Neuronal stem cell (in vitro differentiated cells): ENCODE data around the gene APCDD1.

Experiments
- DNase-seq: peaks from one replicate; pipeline ENCODE4 v3.0.0-alpha.2; 2013; ENCODE audit warnings: low spot score
- H2AFZ ChIP-seq: one replicate; pipeline ENCODE4 v1.6.1; 2013; ENCODE audit warnings: mild to moderate bottlenecking, low read length, inconsistent platforms
- H2AK5ac ChIP-seq: 2 replicates; pipeline ENCODE4 v1.6.1; 2013; ENCODE audit warnings: low read depth, mild to moderate bottlenecking, inconsistent platforms, low read length, moderate library complexity, mixed read lengths
- H2BK120ac ChIP-seq: 2 replicates; pipeline ENCODE4 v1.6.1; 2013; ENCODE audit warnings: low read depth, mild to moderate bottlenecking, inconsistent platforms, low read length, moderate library complexity, mixed read lengths
- H2BK12ac ChIP-seq: one replicate; pipeline ENCODE4 v1.6.1; 2013; ENCODE audit warnings: low read length, inconsistent platforms
- H2BK15ac ChIP-seq: 2 replicates; pipeline ENCODE4 v1.6.1; 2013; ENCODE audit warnings: mild to moderate bottlenecking, low read length, inconsistent platforms, mixed read lengths
- H2BK5ac ChIP-seq: one replicate; pipeline ENCODE4 v1.6.1; 2013; ENCODE audit warnings: inconsistent platforms, mild to moderate bottlenecking, low read length, moderate library complexity
- H3K14ac ChIP-seq: one replicate; pipeline ENCODE4 v1.6.1; 2013; ENCODE audit warnings: low read length, inconsistent platforms
- H3K18ac ChIP-seq: 2 replicates; pipeline ENCODE4 v1.6.1; 2013; ENCODE audit warnings: low read length, inconsistent platforms
- H3K23ac ChIP-seq: 2 replicates; pipeline ENCODE4 v1.6.1; 2013; ENCODE audit warnings: low read depth, mild to moderate bottlenecking, mixed read lengths, low read length, inconsistent platforms; ENCODE audit not compliant: poor library complexity
- H3K27ac ChIP-seq: replicated peaks from 3 replicates; pipeline ENCODE4 v1.5.1; 2013; ENCODE audit warnings: low read length, inconsistent platforms
- H3K27me3 ChIP-seq, 3 experiments: 2 replicates each; pipeline ENCODE4 v1.6.1; 2013; ENCODE audit warnings: low read length in 3 of 3, mild to moderate bottlenecking in 2 of 3, inconsistent platforms in 1 of 3, low read depth in 1 of 3, mixed read lengths in 1 of 3, moderate library complexity in 1 of 3; ENCODE audit not compliant: control insufficient read depth in 3 of 3, insufficient read depth in 3 of 3
- H3K36me3 ChIP-seq, 2 donors: replicated peaks in 1 of 2; 2 replicates each; pipeline ENCODE4 v1.6.1; 2013; ENCODE audit warnings: low read length in 2 of 2; ENCODE audit not compliant: control insufficient read depth in 2 of 2, insufficient read depth in 2 of 2
- H3K4ac ChIP-seq: 2 replicates; pipeline ENCODE4 v1.6.1; 2013; ENCODE audit warnings: inconsistent platforms, mild to moderate bottlenecking, low read length, moderate library complexity
- H3K4me1 ChIP-seq, 2 donors: 1 replicate in 1 of 2; 2 replicates in 1 of 2; pipeline ENCODE4 v1.6.1; 2013; ENCODE audit warnings: low read length in 2 of 2, low read depth in 1 of 2; ENCODE audit not compliant: control insufficient read depth in 2 of 2, insufficient read depth in 1 of 2
- H3K4me2 ChIP-seq: one replicate; pipeline ENCODE4 v1.6.1; 2013; ENCODE audit warnings: mild to moderate bottlenecking, low read length, inconsistent platforms; ENCODE audit not compliant: insufficient read depth, poor library complexity, severe bottlenecking
- H3K4me3 ChIP-seq, 2 donors: 2 replicates each; pipeline ENCODE4 v1.5.1; 2013; ENCODE audit warnings: low read length in 2 of 2, mild to moderate bottlenecking in 2 of 2, inconsistent platforms in 1 of 2, moderate library complexity in 1 of 2
- H3K79me1 ChIP-seq: one replicate; pipeline ENCODE4 v1.6.1; 2013; ENCODE audit warnings: low read depth, mild to moderate bottlenecking, inconsistent platforms, low read length, moderate library complexity
- H3K9ac ChIP-seq: one replicate; pipeline ENCODE4 v1.6.1; 2013; ENCODE audit warnings: mild to moderate bottlenecking, low read depth, low read length, inconsistent platforms; ENCODE audit not compliant: poor library complexity
- H3K9me3 ChIP-seq, 2 donors: replicated peaks in 1 of 2; 2 replicates each; pipeline versions ENCODE3 to v1.6.1; 2013; ENCODE audit warnings: low read length in 2 of 2, mild to moderate bottlenecking in 2 of 2, inconsistent platforms in 1 of 2, low read depth in 1 of 2, mixed read lengths in 1 of 2, moderate library complexity in 1 of 2; ENCODE audit not compliant: control insufficient read depth in 2 of 2, insufficient read depth in 1 of 2
- H4K8ac ChIP-seq: one replicate; pipeline ENCODE4 v1.6.1; 2013; ENCODE audit warnings: low read depth, mild to moderate bottlenecking, inconsistent platforms, low read length, moderate library complexity
- H4K91ac ChIP-seq: one replicate; pipeline ENCODE4 v1.6.1; 2013; ENCODE audit warnings: low read length, low read depth, mild to moderate bottlenecking, inconsistent platforms; ENCODE audit not compliant: poor library complexity
- WGBS, 2 donors: extraction: QIAGEN DNeasy Blood & Tissue Kit; methylation state at CpG; one replicate each; pipeline ENCODE4 v1.1.7; 2013; ENCODE audit warnings: missing lambda C conversion rate in 2 of 2, mixed read lengths in 1 of 2; ENCODE audit not compliant: insufficient read length in 2 of 2, insufficient replicate concordance in 1 of 2; ENCODE audit errors: extremely low coverage in 2 of 2; 5-methylcytosine and 5-hydroxymethylcytosine counted together

Gene APCDD1

GRCh38 chr18:10486362-10486761 lies 31.9 kb downstream of the APCDD1 start:
- Histone ChIP-seq H3K23ac (no peak overlapping the region), H4K91ac (no peak overlapping the region), H2BK12ac (no peak overlapping the region), H3K27me3 (no peaks in the 10 kb centered on the region), H2BK120ac (no peak overlapping the region), H2AK5ac (no peak overlapping the region), H3K9ac (peak overlapping the region; percentile 5), H3K4me2 (no peak overlapping the region), H3K4ac (no peak overlapping the region), H3K9me3 (no peaks in the 10 kb centered on the region), H4K8ac (no peak overlapping the region), H3K36me3 (peaks cover 0 to 3% of the 10 kb centered on the region in 2 donors), H3K18ac (no peak overlapping the region), H3K4me1 (peaks cover 0 to 4% of the 10 kb centered on the region in 2 donors), H3K79me1 (no peaks in the 10 kb centered on the region), H2BK15ac (no peak overlapping the region), H3K4me3 (no peak overlapping the region), H2AFZ (no peak overlapping the region), H3K14ac (no peak overlapping the region), H2BK5ac (no peak overlapping the region), H3K27ac (no peak overlapping the region)
- no peak for DNase-seq
- no CpG with 5 or more reads among the region's 3 CpGs for WGBS, 2 donors

GRCh38 chr18:10487154-10487553 lies 32.7 kb downstream of the APCDD1 start:
- WGBS, 2 donors = no CpG with 5 or more reads among the region's 6 CpGs
- Histone ChIP-seq H3K27me3 (no peaks in the 10 kb centered on the region), H3K14ac (no peak overlapping the region), H3K9ac (no peak overlapping the region), H2BK5ac (no peak overlapping the region), H4K91ac (no peak overlapping the region), H2BK12ac (no peak overlapping the region), H2BK15ac (no peak overlapping the region), H2AK5ac (no peak overlapping the region), H4K8ac (no peak overlapping the region), H3K4me2 (no peak overlapping the region), H3K4me3 (no peak overlapping the region), H3K36me3 (peaks cover 0 to 3% of the 10 kb centered on the region in 2 donors), H3K18ac (no peak overlapping the region), H3K4me1 (peaks cover 0 to 2% of the 10 kb centered on the region in 2 donors), H2BK120ac (no peak overlapping the region), H3K79me1 (no peaks in the 10 kb centered on the region), H3K9me3 (no peaks in the 10 kb centered on the region), H3K27ac (no peak overlapping the region), H3K4ac (no peak overlapping the region), H2AFZ (no peak overlapping the region), H3K23ac (no peak overlapping the region)
- no peak for DNase-seq

- no peak overlapping the region for H3K18ac ChIP-seq
- no peak overlapping the region for H2BK120ac ChIP-seq
- WGBS, 2 donors = no CpG with 5 or more reads among the region's 4 CpGs
- no peak overlapping the region for H3K9ac ChIP-seq
- H4K91ac ChIP-seq = no peak overlapping the region
- no peak overlapping the region for H2AFZ ChIP-seq
- no peaks in the 10 kb centered on the region for H3K79me1 ChIP-seq
- no peak overlapping the region for H3K14ac ChIP-seq
- H3K36me3 ChIP-seq = peaks cover 0 to 3% of the 10 kb centered on the region in 2 donors
- H3K9me3 ChIP-seq = no peaks in the 10 kb centered on the region
- no peak overlapping the region for H2BK15ac ChIP-seq
- H3K4me3 ChIP-seq = no peak overlapping the region
- peaks cover 0 to 2% of the 10 kb centered on the region in 2 donors for H3K4me1 ChIP-seq
- no peak overlapping the region for H3K27ac ChIP-seq
- DNase-seq = no peak
- no peak overlapping the region for H2BK5ac ChIP-seq
- no peak overlapping the region for H3K4ac ChIP-seq
- no peak overlapping the region for H3K4me2 ChIP-seq
- no peak overlapping the region for H2BK12ac ChIP-seq
- no peak overlapping the region for H4K8ac ChIP-seq
- H3K27me3 ChIP-seq = no peaks in the 10 kb centered on the region
- H2AK5ac ChIP-seq = no peak overlapping the region
- H3K23ac ChIP-seq = no peak overlapping the region
These were observed 33.6 kb downstream of the APCDD1 start for GRCh38 chr18:10488017-10488416.

GRCh38 chr18:10490401-10491165 lies 36.1 kb downstream of the APCDD1 start:
- peaks cover 0 to 3% of the 10 kb centered on the region in 2 donors for H3K36me3 ChIP-seq
- no peak overlapping the region for H3K4me2 ChIP-seq
- H3K4me3 ChIP-seq = no peak overlapping the region
- no peak overlapping the region for H2BK12ac ChIP-seq
- H3K18ac ChIP-seq = no peak overlapping the region
- WGBS, 2 donors = no CpG with 5 or more reads among the region's 14 CpGs
- no peak overlapping the region for H3K23ac ChIP-seq
- peaks cover 0 to 2% of the 10 kb centered on the region in 2 donors for H3K9me3 ChIP-seq
- H2BK120ac ChIP-seq = no peak overlapping the region
- no peak overlapping the region for H2AFZ ChIP-seq
- H3K9ac ChIP-seq = no peak overlapping the region
- DNase-seq = no peak
- H3K4ac ChIP-seq = no peak overlapping the region
- H3K27ac ChIP-seq = no peak overlapping the region
- H2BK15ac ChIP-seq = no peak overlapping the region
- H3K79me1 ChIP-seq = no peaks in the 10 kb centered on the region
- H4K8ac ChIP-seq = no peak overlapping the region
- peaks cover 0 to 2% of the 10 kb centered on the region in 2 donors for H3K4me1 ChIP-seq
- H2AK5ac ChIP-seq = no peak overlapping the region
- no peak overlapping the region for H4K91ac ChIP-seq
- no peaks in the 10 kb centered on the region for H3K27me3 ChIP-seq
- no peak overlapping the region for H2BK5ac ChIP-seq
- H3K14ac ChIP-seq = no peak overlapping the region
